Stimulated activated CD4-positive, alpha-beta T cell treated with anti-CD3 and anti-CD28 coated beads, Interleukin-1b, Interleukin-23, amount 100 ng/mL, for 48 hours (primary cell): ENCODE measurements around the gene RIPPLY3.

Experiments used
- DNase-seq: peaks from one replicate; pipeline ENCODE4 v3.0.0-alpha.2; 2020

The RIPPLY3 gene, protein sequence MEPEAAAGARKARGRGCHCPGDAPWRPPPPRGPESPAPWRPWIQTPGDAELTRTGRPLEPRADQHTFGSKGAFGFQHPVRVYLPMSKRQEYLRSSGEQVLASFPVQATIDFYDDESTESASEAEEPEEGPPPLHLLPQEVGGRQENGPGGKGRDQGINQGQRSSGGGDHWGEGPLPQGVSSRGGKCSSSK

DNA sequence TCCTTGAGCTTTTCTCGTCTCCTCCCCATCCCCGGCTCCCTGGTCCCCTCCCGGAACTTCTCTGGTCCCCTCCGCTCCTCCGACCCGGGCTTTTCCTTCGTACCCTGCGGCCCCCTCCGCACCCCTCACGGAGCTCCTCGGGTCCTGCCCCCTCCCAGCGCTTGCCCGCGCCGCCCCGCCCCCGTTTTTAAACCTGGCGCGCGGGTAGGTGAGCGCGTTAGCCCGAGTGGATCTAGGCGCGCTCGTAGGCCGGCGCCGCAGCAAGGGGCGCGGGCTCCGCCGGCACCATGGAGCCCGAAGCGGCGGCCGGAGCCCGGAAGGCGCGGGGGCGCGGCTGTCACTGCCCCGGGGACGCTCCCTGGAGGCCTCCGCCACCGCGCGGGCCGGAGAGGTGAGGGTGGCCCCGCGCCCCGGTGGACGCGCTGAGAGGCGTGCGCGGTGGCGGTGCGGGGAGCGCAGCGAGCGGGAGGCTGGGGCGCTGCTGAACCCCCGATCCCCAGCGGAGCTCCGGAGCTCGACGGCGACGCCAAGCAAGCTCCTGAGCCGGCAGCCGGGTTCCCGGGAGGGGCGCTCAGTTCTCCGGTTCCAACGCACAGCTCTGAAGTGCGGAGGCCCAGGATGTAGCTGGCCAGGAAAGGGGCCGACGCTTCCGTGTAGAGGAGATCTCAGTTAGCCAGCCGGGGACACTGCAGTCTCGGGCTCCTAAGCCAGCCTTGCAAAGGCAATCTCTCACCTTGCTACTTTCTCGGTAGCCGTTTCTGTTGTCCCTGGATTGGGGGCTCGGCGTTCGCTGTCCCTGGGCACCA lies at the start of gene RIPPLY3:
RIPPLY3 (plus strand) TSS at position 217 of the 806 bp plus-strand sequence; CDS start at position 288, 71 bp downstream.
- no peak for DNase-seq

DNA sequence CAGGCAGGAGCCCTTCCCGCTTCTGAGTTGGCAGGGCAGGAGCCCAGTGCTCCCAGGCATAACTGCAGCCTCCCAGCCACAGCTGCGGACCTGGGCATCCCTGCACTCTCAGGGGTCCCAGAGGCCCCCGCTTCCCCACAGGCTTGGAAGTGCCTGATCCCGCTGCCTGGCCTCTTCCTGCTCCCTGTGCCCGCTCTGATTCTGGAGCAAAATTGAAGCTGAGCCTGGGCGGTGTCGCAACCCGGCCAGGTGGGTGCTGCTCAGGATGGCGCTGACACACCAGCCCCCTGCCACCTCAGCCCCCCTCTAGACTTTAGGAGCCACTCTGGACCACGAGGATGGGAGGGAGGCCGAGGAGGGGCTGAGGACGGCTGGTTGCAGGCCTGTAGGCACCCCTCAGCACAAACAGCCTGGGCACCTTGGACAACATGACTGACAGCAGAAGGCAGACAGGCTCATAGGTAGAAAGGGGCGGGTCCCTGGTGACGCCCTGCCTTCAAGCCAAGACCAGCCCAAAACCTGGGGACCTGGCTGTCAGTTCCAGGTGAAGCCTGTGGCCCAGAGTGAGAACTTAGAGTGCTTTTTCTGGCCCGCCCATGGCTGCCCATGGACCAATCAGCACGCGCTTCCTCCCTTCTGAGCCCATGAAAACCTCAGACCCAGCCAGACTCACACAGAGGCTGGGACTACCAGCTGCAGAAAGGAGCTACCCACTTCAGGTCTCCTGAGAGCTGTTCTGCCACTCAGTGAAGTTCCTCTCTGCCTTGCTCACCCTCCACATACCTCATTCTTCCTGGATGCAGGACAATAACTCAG lies 47.3 kb upstream of the RIPPLY3 start:
- no peak for DNase-seq

DNA sequence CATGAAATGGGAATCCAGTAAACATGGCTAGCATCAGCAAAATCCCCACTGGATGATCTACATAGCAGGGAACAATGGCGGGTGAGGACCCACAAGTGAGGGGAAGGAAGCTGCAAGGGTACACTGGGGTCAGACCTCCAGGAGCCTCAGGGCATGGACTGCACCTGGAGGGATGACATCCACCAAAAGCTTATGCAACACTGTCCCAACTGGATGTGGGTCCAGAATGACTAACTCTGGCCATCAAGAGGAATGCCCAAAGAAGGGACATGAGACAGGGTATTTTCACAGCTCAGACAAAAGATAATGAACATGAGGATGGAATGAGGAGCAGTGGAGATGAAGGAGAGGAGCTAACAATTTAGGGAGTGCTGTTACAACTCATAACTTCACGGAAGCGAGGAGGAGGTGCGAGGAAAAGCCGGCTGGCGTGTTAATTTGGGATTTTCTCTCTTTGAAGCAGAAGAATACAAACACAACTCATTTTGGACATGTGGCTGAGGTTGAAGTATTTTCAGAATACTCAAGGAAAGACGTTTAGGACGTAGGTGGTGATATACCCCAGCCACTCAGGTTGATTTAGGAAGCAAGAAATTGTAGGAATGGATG lies 45.7 kb upstream of the RIPPLY3 start:
- DNase-seq: no peak

DNA sequence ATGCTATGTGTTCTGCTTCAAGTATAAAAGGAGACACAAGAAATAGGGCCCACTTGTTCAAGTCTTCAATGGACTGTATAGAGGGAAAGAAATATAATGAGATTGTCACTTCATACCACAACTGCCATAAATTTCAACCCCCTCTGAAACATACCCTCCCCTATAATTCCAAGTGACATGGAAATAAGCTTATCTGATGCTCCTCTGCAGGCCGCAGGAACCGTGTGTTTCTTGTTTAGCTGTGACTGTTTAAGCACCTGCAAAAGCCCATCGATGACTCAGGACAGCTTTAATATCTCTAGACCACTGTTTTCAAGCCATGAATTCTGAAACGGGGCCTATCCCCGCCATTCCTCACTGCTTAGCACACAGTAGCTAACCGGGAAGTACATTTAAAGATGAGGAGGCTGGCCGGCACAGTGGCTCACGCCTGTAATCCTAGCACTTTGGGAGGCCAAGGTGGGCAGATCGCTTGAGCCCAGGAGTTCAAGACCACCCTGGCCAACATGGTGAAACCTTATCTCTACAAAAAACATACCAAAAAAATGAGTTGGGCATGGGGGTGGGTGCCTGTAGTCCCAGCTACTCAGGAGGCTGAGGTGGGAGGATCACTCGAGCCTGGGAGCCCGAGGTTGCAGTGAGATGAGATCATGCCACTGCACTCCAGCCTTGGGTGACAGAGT lies 44.3 kb upstream of the RIPPLY3 start:
- DNase-seq: no peak

DNA sequence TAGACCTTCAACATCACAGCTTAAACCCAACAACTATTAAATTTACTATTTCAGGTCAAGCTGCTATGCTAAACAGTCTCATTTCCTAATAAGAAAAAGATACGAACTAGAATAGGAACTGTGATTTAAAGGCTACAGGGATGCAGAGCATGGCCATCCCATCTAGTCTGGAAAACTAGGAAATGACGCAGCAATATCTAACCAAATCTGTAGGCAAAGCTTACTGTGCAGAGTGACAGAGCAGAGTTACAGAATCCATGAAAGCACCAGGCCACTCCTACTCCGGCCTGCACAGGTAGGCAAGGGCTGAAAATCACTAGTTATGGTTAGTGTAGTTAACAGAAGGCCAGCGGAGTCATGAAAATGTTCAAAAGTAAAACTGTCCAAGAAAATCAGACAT lies 42.1 kb upstream of the RIPPLY3 start:
- DNase-seq: no peak

DNA sequence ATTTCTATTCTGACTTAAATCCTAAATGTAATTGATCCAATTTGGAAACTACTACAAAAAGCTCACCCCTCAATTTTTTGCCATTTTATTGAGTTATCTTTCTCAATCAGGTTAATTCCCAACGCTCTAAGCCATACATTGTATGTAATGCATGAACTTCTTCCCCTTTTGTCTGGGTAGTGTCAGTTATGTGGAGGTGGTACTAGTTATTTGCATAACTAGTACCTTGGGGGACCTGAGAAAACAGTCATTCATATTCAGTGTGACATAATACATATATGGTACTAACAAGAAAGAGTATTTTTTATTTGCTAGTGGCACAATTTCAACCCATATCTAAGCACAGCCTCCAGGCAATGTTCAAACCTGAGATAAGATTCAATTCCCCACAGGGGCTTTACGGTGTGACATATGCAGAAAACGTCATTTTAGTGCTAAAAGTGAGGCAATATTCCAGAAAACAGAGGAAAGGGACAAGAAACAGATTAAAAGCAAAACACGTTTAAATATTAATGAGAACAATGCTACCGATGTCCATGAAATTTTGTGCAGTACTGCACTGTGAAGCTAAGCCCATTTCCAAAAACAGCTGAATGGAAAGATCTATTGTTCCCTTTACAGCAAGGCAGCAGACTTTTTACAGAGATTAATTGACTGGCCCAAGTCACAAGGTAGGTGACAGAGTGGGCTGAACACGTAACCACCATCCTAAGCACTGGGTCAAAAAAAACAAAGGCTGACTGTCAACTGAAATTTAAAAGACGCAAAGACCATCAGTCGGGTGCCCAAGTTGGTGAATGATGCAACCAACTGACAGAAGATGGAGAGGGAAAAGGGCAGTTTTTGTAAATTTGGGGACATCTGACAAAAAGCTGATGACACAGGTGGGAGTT lies 41.4 kb upstream of the RIPPLY3 start:
- DNase-seq: no peak

DNA sequence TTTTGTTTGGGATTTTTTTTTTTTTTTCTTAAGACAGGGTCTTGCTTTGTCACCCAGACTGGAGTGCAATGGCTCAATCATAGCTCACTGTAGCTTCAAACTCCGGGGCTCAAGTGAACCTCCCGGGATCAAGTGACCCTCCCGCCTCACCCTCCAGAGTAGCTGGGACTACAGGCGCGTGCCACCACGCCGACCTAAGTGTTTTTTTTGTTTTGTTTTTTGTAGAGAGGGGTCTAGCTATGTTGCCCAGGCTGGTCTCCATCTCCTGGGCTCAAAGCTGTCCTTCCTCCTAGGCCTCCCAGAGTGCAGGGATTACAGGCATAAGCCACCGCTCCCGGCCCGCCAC lies 40.8 kb upstream of the RIPPLY3 start:
- no peak for DNase-seq

DNA sequence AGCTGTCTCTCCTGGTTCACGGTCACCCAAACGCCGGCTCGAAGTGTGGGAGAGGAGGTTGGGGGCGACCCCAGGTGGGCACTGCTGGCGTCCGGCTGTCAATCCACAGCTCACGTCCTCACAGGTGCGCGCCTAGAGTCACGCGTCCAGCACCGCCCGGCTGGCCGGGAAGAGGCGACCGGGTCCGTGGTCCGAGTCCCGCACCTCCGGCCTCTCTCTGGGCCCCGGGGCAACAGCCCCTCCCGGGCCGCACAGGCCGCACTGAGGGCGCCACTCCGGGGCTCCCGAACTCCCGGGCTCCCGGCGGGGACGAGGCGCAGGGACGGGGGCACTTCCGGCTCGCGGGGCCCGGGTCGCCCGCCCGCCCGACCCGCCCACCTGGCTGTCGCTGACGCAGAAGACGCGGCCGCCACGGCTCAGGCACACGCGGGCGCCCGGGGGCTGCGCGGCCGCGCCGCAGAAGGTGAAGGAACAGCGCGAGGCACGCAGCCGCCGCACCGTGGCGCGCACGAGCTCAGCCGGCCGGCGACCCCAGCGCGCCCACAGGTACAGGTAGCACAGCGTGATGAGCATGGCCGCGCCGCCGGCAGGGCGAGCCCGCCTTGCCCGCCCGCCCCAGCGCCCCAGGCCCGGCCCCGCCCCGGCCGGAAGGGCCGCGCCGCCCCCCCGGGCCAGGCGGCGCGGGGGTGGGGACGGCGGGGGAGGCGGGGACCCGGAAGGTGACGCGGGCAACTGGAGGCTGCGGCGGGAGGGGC lies 40.3 kb upstream of the RIPPLY3 start, which contains the start of gene HLCS:
HLCS (minus strand) TSS at position 604 of the 755 bp plus-strand sequence; CDS start at position 573, 31 bp downstream.
- DNase-seq: peak; percentile 64

DNA sequence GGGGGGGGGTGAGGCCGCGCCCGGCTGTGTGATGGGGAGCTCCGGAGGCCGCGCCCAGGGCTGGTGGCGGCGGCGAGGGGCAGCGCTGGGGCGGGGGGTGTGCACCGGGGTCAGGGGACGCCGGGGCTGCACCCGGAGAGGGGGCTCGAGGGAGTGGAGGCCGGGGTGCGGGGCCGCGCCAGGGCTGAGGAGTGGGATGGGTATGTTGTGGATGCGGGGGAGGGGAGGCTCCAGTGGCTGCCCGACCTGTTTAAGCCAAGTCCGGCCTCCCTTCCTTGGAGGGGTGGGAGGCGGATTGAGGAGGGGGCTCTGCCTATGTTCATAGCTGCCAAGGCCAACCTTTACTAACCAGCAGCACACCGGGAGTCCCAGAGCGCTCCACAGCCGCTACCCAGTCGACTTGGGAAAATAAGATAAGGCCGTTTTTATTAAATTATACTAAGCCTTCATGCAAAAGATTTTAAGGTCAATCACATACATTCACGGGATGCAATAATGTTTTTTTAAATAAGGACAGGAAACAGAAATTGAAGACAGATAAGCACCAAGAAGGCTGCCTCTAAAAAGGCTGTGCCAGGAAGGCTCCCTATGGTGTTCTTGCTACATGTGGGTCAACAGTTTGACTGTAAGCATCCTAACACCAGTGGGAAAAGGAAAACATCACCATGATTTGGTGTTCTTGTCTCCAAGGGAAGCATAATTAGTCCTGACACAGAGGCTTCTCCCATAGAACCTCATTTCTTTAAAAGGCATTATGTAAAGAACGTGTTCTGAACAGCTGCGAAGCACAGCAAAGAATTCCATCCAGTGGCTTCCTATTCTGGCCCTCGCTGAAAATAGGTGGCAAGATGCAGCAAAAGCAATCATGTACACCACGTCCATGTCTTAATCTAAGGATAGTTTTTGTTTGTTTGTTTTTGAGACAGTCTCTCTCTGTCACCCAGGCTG lies 39.4 kb upstream of the RIPPLY3 start:
- no peak for DNase-seq

DNA sequence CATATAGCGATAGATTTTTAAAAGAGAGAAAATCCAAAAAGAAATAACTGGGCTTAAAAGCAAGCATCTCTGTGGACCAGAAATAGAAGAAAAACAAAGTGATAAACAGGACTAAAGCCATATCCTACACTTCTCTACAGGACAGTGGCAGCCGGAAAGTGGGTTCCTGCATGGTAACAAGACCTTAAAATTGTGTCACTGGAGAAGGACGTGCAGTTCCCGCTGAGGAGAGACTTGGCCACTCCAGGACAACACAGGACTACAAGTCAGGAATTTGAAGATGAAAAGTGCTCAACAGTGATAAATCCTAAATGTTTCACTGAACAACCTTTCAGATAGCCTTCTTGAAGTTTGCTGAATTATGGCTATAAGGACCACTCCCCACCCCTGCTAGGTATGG lies 38.1 kb upstream of the RIPPLY3 start:
- no peak for DNase-seq

DNA sequence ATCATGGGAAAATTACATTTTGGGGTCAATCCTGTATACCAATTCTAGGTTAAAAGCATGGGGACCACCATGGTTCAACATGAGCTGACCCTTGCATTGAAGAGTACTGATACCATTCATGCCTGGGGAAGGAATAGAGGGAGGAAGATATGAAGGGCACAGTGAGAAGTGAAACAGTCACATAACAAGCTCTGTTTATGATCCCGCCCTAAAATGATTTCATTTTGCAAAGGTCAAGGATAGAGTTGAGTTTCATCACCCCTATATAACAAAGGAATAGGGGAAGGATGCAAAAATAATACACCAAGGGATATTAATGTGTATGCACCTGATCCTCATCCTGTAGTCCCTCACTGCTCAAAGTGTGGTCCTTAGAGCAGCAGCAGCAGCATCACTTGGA lies 37.5 kb upstream of the RIPPLY3 start:
- no peak for DNase-seq

DNA sequence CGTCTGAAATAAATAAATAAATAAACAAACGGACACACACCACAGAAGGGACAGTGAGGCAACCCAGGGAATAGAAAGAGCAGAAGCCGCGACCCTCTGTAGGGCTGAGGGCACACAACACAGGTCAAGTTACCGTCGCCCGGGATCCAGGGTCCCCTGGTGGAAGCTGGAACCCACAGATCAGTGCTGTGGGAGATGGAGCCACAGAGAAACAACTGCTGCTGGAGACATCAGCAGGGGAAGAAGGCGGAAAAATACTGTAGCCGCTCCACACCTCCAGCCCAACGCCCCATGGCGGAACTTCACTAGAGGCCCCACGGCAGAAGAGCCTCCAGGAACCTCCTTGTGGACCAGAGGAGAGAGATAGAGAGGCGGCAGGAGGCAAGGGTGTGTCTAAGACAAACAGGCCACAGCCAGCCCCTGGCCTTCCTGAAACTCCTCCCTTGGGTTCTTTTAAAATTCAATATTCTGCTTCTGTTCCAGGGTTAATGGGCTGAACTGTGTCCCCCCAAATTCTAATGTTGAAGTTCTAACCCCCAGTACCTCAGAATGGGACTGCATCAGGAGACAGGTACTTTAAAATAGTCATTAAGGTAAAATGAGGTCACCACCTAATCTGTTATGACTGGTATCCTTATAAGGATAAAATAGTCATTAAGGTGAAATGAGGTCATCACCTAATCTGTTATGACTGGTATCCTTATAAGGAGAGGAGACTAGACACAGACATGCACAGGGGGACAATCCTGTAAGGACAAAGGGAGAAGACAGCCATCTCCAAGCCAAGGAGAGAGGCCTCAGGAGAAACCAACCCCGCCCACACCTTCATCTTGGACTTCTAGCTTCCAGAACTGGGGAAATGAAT lies 32.3 kb upstream of the RIPPLY3 start:
- DNase-seq: no peak

DNA sequence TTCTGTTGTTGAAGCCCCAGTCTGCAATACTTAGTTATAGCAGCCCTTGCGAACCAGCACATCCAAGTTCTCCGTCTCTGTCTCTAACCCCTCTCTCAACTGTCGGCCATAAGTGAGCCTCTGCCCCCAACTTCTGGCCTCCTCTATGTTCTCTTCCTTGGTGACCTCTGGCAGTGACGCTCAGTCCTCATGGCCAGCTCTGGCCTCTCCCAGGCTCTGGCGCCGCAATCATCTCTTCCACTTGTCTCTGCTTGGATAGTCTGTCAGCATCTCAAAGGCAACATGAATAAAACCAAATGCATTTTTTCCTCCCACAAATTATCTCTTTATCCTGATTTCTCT lies 31.7 kb upstream of the RIPPLY3 start:
- no peak for DNase-seq

DNA sequence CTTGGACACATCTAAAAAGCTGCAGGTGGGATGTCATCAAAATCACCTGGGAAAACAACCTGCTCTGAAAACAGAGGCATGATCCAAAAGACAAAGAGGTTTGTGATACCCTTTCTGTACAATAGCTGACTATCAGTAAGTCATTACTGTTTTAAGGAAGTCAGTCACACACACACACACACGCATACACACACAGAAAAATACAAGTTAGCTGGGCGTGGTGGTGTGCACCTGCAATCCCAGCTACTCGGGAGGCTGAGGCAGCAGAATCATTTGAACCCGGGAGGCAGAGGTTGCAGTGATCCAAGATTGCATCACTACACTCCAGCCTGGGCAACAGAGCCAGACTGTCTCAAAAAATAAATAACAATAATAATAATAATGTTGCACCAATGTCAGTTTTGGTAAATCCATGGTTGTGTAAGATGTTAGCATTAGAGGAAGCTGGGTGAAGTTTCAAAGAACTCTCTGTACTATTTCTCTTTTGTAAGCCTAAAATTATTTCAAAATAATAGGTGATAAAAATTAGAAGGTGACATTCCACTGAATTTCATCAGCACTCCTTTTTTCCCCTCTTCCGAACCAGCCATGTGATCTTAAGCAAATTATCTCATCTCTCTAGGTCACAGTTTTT lies 30.2 kb upstream of the RIPPLY3 start:
- DNase-seq: no peak

DNA sequence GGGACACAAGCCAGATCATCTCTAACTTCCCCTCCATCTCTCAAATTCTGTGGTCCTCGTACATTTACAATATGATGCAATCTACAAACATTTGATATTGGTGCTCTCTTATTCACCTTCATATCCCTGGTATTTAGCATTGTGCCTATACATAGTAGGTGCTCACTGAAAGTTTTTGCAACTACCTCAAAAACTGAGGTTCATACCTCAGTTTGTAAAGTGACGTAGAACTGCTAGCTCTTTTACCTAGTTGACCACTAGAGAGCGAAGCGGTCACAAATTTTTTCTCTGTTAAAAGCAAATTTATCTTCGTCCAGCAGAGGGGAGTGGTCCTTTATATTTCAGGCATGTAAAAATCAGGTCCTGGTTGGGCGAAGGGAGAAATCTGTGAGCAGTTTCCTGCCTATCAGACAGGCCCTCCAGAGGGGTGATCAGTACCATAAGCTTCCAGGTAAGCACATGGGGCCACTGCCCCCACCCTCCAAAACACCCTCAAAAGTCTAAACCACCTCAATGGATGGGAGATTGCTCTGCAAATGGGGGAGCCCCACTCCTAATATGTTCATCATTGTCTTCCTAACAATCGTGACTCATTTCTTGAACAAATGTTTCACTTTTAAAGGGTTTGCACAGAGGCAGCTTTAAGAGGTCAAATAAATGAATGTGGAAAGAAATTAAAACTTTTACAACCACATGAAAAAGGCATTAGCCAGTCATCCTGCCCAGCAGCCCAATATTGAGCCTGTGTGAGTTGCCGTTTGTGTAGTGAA lies 29.4 kb upstream of the RIPPLY3 start:
- peak; percentile 54 for DNase-seq

DNA sequence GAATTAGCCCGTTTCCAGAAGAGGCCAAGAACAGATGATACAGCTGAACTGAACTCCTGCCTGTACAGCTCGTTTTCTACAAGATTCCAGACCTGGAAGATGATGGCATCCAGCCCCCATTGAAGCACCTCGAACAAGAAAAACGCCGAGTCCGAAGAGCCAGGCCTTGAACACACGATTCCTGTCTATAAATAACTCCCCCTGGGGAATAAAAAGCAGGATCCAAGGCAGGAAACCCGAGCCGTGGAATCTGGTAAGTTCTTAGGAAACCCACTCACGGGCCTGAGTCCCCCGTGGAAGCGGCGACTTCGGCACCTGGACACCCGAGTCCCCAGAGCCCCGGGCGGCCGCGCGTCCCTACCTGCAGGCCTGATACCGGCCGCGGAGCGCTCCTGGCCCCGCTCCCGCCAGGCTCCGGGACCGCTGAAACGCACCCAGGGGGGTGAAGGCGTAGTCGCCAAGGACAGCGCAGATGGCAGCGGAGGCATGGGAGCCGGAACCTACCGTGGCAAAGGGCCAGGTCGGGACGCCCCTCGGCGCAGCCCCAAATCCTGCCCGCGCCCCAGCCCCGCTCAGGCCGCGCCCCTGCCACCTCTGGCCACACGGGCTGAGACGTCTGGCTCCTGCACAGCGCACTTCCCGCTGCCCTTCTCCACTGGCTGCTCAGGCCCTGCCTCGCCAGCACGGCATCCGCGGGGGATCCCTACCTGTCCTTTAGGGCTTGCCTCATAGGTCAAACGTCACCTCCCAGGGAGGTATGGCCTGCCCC lies 26.0 kb upstream of the RIPPLY3 start:
- DNase-seq: no peak

DNA sequence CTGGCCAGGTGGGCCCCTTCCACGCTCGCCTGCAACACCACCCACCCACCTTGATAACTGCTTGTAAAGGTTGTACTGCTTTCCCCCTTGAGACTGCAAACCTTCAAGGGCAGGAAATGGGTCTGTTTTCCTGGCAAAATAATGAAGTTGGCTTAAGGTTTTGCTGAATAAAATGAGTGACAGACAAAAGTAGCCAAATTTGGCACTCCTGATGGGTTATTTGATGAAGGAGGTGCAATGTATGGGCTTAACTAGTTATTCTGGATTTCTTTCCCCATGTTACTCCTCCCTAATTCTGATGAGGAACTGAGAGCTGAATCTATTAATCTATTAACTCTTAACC lies 25.5 kb upstream of the RIPPLY3 start:
- DNase-seq: no peak
